Stimulated activated CD4-positive, alpha-beta T cell treated with anti-CD3 and anti-CD28 coated beads, Interleukin-4, amount 100 ng/mL, for 48 hours (primary cell): ENCODE results near the gene IQCN.
A peak's percentile ranks its signal among the peaks of the same experiment; 100 is the strongest.

ENCODE experiments used
- DNase-seq, 2 donors: peaks; one replicate each; pipeline ENCODE4 v3.0.0-alpha.2; 2020; ENCODE audit warnings: low read depth in 2 of 2

IQCN gene

DNA sequence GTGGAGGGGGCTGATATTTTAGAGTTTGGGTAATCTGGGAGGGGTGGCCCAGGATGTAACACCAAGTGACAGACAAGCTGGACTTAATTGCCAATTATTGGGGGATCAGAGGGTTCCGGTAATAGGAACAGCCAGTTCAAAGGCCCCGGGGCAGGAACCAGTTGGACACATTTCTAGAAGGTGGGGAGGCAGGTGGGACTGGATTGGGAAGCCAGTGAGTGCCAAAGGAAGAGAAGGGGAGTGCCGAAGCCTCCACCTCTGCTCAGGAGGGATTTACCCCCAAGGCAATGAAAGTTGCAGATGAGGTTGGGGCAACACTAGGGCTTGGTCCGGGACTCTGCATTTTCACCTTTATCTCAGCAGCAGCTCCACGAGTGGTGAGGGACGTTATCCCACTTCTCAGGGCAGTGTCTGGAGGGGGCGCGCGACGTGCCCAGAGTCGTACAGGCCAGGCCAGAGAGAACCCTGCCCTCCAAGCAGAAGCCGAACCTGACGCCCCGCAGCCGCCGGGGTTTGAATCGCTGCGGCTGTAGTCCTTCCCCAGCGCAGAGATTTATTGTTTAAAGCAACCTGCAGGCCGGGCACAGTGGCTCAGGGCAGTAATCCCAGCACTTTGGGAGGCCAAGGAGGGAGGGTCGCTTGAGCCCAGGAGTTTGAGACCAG lies 12.9 kb upstream of the IQCN start:
- no peak for DNase-seq

DNA sequence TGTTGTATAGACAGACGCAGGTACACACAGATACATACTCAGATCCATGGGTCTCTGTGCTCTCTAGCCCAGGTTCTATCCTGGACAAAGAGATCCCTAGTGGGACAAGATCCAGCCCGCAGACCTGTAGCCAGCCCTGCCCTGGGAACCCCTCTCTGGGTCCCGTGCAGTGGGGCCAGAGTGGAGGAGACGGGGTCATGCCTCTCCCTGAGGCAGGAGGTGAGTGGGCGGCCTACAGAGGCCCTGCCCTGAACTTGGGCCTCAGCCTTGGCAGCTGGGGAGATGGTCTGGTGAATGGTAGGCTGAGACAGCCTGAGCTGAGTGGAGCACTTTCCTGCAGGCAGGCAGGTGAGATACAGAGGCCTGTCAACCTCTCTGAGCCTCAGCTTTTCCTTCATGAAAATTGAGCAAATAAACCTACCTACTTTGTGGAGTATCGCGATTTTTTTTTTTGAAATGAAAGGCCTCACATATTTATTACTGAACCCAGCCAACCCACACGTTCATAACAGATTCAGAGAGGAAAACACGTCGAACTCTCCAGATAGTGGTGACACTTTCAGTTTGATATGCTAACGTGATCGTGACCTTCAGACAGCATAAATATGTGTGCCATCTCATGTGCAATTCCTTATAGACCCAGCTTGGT lies 10.6 kb upstream of the IQCN start:
- DNase-seq, result peak; percentile 54 to 63

DNA sequence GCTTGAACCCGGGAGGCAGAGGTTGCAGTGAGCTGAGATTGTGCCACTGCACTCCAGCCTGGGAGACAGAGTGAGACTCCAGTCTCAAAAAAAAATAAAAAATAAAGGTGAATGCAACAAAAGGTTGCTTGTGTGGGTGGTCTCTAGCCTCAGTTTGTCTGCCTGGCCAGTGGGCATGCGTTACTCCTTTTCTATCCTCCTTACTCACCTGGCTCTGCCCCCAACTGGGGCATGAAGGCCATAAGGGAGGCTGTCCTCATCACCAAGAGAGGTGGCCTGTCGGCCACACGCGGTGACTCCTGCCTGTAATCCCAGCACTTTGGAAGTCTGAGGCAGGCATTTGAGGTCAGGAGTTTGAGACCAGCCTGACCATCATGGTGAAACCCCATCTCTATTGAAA lies 9.1 kb upstream of the IQCN start:
- no peak for DNase-seq

DNA sequence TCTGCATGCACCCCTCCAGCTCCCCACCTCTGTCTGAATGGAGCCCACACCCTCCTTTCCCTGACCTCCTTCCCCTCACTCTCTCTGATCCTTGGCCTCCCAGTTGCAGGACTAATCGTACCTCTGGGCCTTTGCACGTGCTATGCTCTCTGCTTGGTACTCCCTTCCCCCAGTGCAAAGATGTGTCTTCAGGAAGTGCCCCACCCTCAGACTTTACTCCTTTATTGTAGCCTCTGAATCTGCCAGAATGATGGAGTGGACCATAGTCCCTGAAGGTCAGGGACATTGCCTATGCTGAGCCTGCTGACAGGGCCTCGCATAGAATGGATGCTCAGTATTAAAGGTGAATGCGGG lies 8.5 kb upstream of the IQCN start:
- DNase-seq, result no peak

DNA sequence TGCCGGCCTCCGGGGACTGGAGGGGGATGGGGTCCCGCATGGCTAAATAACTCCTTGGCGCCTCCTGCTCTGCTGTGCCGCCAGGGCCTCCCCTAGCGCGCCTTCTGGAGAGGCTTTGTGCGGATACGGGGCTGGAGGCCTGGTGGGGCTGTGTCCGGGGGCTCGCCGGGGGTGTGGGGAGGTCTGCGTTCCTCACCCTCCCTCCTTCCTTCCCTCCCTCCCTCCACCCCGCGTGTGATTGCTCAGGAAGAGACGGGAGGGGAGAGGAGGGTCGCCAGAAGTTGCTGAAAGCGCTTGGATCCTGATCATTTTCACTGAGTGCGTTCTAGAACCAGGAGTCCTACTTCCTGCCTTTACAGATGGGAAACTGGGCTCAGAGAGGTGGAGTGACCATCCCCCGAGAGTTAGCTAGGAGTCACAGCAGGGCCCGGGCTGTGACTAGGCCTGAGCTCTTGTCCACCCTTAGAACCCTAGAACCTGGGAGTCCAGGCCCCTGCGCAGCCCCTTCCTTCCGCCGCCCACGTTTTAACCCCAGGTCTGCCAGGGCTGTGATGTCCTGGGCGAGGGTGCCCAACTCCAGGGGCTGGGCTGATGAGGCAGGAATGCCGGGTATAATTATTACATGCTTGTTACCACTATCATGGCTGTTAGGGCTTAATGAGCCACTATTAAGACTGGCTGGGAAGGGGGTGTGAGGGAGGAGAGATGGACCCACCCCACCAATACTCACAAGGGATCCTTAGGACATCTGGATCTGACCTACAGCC lies 8.0 kb upstream of the IQCN start:
- DNase-seq, result peak in 1 of 2 donors; percentile 28

DNA sequence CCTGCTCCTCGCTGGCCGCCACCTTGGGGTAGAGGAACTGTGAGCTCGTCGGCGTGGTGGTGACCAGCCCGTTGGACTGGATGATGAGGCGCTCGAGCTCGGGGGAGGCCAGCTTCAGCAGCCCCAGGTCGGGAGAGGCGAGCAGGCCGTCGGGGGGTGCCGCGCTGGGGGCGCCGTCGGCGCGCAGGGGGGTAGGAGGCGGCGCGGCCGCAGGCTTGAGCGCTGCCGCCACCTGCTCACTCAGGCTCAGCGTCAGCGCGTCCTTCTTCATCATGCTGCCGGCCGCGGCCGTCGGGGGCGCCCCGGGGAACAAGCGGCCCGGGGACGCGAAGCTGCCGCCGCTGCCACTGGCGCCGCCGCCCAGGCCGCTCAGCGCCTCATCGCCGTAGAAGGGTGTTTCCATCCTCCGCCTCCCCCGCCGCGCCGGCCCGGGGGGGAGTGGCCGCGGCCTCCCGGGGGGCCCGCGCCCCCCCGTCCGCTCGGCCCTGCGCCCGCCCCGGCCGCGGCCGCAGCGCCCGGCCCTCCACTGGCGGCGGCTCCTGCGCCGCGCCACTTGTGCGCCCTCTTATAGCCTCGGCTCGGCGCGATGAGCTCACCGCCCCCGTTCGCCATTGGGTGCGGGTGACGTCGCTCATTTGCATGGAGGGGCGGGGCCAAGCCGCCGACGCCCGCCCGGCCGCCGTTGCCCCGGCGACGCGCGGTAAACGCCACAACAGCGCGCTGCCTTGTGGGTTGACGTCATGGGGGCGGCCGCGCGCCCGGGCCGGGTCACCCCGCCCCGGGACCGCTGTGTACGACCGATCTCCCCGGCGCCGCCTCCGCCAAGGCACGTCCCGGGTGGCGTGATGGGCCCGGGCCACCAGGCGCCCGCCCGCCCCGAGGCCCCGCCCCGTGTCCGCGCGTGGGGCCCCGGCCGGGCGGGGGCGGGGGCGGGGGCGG lies 7.1 kb upstream of the IQCN start, which contains the start of gene JUND:
TSS of gene JUND (minus strand) at position 541 of the 939 bp plus-strand sequence. CDS start at position 403, 138 bp downstream.
- peak; percentile 92 to 97 for DNase-seq

DNA sequence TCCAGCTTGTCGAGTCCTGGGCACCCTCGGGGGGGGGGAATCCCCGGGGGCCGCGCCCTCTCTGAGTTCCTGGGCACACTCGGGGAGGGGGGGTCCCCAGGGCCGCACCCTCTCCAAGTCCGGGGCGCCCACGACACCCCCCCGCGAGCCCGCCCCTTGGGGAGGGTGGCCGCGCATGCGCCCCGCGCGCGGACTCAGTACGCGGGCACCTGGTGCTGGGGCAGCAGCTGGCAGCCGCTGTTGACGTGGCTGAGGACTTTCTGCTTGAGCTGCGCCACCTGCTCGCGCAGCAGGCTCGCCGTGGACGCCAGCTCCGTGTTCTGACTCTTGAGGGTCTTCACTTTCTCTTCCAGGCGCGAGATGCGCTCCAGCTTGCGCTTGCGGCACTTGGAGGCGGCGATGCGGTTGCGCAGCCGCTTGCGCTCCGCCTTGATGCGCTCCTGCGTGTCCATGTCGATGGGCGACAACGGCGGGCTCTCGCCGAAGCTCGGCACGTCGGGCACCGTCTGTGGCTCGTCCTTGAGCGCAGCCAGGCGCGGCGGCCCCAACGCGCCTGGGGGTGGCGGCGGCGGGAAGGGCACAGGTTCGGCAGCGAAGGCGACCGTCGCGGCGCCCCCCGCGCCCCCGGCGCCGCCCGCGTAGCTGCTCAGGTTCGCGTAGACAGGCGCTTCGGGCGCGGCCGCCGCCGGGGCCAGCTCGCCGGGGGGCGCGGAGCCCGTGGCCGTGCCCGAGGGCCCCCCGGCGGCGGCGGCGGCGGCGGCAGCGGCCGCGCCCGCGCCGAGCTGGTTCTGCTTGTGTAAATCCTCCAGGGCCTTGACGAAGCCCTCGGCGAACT lies 6.2 kb upstream of the IQCN start:
- peak; percentile 60 to 62 for DNase-seq

DNA sequence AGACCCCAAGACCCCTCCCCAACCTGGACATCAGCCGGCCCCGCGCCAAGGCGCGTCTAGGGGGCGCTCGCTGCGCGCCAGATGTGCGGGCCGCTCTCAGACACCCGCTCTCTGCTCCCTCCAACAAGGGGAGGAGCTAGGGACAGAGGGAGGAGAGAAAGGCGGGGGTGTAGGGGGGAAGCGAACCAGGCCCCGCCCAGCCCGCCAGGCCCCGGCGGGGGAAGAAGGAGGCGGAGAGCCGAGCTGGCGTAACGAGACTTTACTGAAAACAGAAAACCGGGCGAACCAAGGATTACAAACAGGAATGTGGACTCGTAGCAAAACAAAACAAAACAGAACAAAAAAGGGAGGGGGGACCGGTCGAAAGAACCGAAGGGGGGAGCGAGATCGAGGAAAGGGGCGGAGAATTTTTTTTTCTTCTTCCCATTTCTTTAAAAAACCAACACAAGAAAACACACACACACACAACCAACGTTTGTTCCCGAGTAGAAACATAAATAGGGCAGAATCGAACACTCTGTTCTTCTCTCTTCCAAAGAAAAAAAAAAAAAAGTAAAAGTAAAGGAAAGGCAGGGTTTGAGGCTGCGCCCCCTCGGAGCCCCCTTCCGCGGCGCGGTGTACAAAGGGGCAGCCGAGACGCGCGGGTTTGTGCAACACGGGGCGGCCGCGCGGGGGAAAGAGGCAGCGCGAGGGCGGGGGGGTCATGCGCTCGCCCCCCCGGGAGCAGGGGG lies 5.4 kb upstream of the IQCN start:
- peak; percentile 79 to 90 for DNase-seq

DNA sequence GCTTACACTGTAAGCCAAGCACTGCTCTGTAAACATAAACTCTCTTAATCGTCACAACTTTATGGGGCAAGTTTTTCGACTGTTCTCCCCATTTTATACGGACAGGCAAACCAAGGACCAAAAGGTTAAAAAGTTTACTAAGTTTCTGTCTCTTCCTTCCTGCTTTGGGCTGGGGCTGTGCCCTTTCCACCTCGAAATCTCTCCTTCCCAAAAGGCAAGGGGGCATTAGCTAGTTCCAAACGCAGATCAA lies 4.9 kb upstream of the IQCN start:
- no peak for DNase-seq

DNA sequence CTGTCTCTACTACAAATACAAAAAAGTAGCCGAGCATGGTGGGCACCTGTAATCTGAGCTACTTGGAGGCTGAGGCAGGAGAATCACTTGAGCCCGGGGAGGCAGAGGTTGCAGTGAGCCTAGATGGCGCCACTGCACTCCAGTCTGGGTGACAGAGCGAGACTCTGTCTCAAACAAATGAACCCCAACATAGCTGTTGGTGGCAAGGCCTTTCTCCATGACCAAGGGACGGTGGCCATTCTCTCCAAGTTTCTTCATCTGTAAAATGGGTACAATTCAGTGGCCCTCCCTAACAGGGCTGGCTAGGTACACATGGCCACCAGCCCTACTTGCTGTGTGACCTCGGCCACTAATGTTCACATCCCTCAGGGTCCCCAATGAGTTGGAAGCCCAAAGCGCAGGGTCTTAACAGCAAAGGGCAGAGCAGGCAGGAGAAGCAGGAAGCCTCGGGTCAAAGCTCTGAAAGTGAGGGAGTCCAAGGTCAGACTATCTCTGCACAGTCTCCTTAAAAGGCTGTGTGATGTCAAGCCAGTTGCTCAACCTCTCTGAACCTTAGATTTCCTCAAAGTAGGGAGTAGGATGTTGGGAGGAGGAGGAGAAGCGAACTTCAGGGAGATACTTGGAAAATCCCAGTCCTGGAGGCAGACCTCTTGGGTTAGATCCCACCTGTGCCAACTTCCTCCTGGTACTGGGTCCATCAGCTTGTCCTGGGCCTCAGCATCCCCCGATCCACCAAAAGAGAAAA lies 4.4 kb upstream of the IQCN start:
- DNase-seq, result peak in 1 of 2 donors; percentile 45

DNA sequence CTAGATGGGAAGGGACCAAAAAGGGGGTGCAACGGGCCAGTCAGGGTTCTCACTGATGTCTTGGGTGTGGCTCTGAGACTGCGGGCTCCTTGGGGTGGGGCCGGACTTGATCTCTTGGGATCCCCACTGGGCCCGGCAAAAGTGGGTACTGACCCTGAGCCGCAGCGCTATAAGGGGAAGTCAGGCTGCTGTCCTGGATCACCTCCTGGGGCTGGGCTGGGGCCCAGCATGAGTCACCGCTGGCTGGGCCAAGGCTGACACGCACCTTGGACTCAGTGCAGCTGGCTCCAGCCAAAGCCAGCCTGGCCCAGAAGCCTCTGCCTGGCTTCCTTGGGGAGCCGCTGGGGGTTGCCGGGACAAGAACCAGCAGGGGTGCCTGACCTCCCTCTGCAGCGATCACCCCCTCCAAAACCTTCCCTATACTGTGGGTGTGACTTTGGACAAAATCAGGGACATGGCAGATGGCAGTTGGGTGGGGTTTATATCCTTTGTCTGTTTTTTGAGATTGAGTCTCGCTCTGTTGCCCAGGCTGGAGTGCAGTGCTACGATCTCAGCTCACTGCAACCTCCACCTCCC lies 617 bp upstream of the IQCN start:
- DNase-seq, result no peak

DNA sequence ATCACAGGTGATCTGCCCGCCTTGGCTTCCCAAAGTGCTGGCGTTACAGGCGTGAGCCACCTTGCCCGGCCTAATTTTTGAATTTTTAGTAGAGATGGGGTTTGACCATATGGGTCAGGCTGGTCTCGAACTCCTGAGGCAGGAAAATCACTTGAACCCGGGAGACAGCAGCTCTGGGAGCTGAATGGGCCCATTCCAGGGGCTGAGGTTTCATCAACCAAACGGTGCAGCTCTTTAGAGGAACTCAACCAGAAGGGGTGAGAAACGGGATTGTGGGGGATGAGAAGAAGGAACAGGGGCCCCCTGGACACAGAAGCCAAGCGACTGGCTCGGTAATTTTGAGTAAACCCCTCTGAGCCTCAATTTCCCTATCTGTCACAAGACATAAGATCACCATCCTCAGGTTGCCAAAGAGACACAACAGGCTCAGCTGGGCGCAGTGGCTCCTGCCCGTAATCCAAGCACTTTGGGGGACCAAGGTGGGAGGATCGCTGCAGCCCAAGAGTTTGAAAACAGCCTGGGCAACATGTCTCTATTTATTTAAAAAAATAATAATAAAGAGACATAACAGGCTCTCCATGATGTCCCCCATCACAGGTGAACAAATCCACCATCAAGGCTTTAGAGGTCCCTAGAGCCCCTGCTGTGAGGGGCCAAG lies 562 bp downstream of the IQCN start:
- no peak for DNase-seq

DNA sequence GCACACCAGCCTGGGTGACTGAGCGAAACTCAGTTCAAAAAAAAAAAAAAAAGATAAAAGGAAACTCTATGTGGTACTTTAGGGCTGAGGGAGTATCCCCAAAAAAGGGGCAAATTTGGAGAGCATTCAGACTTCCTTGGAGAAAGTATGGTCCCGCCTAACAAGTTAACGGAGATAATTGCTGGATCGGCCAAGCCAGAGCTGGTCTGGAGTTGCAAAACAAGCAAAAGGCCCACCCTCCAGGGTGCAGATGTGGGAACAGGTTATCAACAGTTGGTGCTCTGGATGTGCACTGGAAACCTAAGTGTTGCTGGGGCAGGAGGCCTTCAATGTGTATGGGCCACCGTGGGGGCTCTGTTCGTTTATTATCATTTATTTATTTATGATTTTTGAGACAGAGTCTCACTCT lies 2.8 kb downstream of the IQCN start:
- no peak for DNase-seq

DNA sequence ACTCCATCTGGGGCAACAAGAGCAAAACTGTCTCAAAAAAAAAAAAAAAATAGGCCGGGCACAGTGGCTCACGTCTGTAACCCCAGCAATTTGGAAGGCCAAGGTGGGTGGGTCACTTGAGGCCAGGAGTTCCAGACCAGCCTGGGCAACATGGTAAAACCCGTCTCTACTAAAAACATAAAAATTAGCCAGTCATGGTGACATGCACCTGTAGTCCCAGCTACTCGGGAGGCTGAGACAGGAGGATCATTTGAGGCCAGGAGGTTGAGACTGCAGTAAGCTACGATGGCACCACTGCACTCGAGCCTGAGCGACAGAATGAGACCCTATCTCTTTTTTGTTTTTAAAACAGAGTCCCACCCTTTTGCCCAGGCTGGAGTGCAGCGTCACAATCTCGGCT lies 3.9 kb downstream of the IQCN start:
- DNase-seq, result no peak

DNA sequence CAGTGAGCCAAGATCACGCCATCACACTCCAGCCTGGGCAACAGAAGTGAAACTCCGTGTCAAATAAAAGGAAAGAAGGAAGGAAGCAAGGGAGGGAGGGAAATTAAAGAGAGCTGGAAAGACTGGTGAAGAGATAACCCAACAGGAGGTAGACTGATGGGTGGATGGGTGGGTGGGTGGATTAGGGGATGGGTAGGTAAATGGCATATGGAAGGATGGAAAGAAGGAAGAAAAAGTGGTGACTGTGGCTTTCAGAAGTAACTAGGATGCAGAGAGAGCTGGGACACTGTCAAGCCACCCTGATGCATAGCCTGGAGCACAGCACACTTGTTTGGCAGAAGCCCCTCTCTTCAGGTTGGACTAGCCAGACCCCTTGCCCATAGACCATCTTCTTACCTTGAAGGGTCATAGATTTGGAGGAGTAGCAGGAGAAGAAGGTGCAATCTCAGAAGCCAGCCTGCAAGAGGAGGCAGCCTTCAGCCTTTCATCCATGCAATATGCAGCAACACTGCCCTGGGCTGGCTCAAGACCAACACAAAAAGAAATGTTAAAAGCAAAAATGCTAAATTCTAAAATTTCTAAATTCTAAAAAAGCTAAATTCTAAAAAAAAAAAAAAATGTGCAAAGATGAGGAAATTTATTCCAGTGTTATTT lies 5.1 kb downstream of the IQCN start:
- DNase-seq, result no peak

DNA sequence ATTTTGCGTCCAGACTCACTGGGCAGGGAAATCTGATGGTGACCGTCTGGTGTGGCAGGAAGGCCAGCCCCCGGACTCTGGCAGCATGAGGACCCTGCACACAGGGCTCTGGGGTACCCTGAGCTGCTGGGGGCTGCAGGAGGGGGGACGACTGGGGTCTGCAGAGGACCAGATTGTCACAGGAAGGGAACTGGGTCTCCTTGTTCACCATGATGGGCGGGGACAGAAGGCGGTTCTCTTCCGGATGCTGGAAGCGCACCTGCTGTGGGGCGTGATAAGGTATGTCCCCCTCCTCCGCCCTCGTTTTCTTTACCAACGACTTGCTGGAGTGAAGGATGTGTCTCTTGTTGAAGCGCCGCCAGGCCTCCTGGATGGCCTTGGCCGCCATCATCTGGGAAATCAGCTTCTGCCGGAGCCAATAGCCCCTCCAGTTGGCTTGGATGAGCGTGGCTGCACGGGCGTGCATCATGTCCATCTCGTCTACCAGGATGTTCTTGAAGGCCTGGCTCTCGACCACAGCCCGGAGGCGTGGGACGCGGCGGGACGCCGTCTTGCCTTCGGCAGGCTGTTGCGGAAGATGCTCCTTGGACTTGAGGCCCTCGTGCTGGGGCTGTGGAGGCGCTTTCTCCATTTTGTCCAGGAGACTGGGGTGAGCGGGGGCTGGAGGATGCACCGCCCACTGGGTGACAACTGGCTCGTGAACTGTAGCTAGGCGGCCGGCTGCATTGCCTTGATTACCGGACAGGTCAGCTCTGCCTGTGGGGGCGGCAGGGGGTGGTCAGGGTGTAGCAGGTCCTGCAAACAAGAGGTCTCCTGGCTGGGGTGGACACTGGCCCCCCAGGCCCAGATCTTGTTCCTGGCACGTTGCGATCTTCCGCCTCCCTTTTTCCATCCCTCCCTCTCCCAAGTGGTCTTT lies 7.2 kb downstream of the IQCN start:
- DNase-seq, result no peak

DNA sequence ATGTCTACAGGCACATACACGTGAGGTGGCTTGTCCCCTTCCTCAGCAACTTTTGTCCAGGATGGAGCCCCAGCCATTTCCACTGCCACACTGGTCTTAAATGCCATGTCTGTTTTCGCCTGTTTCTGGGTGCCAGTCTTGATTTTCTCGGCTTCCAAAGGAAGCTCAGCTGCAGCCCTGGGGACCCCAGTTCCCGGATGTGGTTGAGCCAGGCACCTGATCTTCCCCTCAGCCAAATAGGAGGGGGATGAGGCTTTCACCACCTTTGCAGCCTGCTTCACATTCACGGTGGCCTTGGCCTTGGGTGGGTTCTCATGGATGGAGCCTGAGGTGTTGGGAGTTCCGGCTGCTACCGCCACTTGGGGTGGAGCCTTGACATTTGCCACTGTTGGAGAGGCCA lies 8.7 kb downstream of the IQCN start:
- DNase-seq, result no peak
